ENCODE data around the gene MMP20.
"Not testable (repeated sequence)": the region's sequence is repeated elsewhere in the genome, so short reads cannot be mapped to it uniquely, and the experiment has no call there.

Gene MMP20

DNA sequence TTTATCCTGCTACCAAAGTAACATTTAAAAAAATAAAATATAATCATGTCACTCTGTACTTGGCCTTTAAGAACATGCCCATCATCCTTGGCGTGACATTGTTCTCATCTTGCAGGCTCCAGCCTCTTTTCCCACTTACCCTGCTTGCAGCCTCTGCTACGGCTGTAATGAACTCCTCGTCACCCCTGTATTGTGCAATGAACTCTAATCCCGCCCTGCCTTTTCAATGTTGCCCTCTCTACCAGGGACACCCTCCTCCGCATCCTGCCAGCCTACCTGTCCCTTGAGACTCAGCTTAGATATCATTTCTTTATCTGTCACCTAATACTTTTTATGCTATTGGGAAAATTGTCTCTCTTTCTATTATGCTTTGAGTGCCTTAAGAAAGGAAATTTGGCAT is 12.6 kb upstream of the MMP20 start:
- FAIRE-seq, result no peak
- DNase-seq (ENCODE audit: insufficient read length, low spot score), result no peak
- TF ChIP-seq, protein P1, sequence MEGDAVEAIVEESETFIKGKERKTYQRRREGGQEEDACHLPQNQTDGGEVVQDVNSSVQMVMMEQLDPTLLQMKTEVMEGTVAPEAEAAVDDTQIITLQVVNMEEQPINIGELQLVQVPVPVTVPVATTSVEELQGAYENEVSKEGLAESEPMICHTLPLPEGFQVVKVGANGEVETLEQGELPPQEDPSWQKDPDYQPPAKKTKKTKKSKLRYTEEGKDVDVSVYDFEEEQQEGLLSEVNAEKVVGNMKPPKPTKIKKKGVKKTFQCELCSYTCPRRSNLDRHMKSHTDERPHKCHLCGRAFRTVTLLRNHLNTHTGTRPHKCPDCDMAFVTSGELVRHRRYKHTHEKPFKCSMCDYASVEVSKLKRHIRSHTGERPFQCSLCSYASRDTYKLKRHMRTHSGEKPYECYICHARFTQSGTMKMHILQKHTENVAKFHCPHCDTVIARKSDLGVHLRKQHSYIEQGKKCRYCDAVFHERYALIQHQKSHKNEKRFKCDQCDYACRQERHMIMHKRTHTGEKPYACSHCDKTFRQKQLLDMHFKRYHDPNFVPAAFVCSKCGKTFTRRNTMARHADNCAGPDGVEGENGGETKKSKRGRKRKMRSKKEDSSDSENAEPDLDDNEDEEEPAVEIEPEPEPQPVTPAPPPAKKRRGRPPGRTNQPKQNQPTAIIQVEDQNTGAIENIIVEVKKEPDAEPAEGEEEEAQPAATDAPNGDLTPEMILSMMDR (IDR thresholded peaks at IDR 0.05; ENCODE audit: insufficient read depth, missing control alignments), result no peak

DNA sequence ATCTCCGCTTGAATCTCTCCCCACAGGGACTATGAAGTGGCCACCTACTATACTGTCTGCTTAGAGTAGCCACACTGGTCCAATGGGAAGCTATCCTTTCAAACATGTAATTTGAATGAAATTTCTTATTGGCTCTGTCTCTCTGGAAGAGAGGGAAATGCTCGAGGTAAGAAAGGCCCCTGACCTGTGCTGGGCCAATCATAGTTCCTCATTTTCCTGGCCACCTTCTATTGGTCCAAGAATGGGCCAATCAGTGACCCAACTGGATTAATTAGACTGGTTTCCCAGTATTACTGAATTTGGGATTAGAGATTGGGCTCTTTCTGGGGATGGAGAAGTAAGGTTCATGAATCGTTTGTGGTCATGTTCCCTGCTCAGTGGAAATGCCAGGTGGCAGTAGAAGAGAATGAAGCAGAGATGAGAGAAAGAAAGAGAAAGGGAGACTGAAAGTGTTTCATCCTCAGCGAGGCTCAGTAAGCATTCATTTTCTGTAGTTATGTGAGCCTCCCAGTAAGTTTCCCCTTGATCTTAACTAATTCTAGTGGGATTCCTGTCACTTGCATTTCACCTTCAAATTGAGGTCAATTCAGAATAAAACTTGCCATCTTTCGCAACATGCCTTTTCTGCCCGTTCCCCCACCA is 8.4 kb upstream of the MMP20 start:
- TF ChIP-seq, protein P1 (IDR thresholded peaks at IDR 0.05; ENCODE audit: insufficient read depth, missing control alignments), result no peak
- FAIRE-seq (no peak), DNase-seq (ENCODE audit: insufficient read length, low spot score) (no peak)

DNA sequence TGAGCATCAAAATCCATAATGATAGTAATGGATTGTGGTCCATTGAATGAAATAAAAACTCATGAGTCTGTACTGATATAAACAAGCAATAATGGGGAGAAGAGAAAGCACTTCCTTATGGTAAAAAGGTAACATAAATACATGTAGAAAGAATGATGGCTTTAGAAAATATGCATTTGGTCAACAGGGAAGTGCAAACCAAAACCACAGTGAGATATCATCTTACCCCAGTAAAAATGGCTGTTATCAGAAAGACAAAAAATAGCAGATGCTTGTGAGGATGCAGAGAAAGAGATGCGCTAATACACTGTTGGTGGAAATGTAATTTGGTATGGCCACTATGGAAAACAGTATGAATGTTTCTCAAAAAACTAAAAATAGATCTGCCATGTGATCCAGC is 6.9 kb upstream of the MMP20 start:
- TF ChIP-seq, protein P1 (IDR thresholded peaks at IDR 0.05; ENCODE audit: insufficient read depth, missing control alignments), result no peak
- FAIRE-seq (no peak), DNase-seq (ENCODE audit: insufficient read length, low spot score) (no peak)

DNA sequence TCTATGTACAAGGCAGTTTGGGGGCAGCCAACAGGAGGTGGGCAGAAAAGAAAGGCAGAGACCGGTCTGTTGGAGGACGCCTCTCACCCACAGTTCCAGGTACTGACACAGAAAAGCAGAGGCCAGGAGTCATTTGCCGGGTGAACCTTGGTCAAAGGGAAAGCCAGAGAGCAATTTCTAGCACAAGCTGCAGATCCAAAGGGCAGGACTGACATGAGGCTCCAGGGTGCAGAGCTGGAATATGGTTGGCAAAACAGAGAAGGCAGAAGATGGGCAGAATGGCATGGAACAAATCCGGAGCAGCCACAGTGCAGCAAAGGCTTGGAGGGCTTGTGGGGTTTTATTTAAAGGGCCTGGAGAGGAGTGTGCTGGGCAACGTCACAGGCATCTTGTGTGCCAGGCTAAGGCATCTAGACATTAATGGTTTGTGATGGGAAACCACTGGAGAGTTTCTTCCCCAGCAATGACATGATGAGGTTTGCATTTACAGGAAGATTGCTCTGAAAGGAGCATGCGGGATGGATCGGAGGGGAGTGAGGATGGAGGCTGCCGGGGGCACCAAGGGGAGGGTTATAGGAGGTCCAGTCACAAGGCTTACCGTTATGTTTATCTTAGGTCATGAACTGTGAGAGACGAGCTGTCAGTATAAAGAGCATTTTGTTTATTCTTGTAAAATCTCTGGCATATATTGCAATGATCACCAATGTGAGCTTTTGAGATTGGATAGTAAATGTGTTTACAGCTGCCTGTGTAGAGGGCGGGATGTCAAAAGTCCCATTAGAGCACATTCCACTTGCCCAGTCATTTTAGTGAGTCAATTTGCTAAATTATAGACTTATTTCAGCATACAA is 5.7 kb upstream of the MMP20 start:
- TF ChIP-seq, protein P1 (IDR thresholded peaks at IDR 0.05; ENCODE audit: insufficient read depth, missing control alignments), result no peak
- FAIRE-seq, result no peak
- DNase-seq (ENCODE audit: insufficient read length, low spot score), result no peak

DNA sequence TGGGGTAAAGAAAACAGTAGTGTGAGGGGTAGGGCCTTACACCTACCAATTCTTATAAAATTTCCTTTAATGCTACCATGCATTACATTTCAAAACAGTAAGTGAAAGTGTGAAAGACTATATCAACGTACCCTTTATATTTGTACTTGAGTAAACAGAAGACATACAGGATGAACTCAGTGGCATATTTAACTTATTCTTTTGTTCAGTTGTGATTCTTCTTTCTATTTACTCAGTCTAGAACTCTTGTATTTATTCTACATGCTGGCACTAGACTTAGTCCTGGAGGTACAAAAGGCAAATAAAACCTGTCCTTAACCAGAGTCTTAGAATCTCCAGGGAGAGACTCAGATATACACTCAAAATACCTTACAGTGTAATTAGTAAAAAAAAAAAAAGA is 4.8 kb upstream of the MMP20 start:
- not testable (repeated sequence) for DNase-seq (ENCODE audit: insufficient read length, low spot score); FAIRE-seq

DNA sequence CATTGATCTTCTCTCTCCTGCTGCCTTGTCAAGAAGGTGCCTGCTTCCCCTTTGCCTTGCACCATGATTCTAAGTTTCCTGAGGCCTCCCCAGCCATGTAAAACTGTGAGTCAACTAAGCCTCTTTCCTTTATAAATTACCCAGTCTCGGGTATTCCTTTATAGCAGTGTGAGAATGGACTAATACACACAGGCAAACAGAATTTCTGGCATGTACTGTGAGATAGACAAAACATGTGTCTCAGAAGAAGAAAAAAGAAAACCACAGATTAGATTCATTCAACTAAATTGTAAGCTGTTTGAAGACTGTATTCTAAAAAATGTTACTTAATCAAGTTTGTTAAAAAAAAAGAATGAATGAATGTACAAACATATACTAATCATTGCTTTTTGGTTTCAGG is 1.5 kb upstream of the MMP20 start:
- DNase-seq (ENCODE audit: insufficient read length, low spot score), result no peak
- no peak for FAIRE-seq
- TF ChIP-seq, protein P1 (IDR thresholded peaks at IDR 0.05; ENCODE audit: insufficient read depth, missing control alignments), result no peak

DNA sequence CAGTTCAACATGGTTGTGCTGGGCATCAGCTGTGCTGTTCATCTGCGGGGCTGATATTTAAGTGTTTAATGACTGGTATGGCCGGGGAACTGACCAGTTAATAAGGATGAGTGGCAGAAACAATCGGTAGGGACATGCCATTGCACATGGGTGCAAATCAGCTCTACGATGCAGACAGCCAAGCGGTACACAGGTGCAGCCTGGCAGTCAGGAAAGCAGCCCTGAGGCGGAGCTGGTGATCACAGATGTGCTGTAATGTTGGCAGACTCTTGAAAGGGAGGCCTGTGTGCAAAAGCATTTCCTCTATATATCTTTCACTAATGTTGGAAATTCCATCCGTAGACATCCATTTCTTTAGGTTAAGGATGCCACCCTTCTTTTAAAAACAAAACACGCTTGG is 1.1 kb downstream of the MMP20 start:
- FAIRE-seq, result no peak
- TF ChIP-seq, protein P1 (IDR thresholded peaks at IDR 0.05; ENCODE audit: insufficient read depth, missing control alignments), result no peak
- DNase-seq (ENCODE audit: insufficient read length, low spot score), result no peak
